Measurements from ENCODE around the gene SEMA3C.

SEMA3C gene

GRCh38 chr7:80841423-80841955 lies 77.4 kb downstream of the SEMA3C start:
- H3K9me2 ChIP-seq (replicated peaks; ENCODE audit: control insufficient read depth, low read length) = no peaks in the 10 kb centered on the region
- H3K4me1 ChIP-seq (ENCODE audit: control insufficient read depth, low read length) = no peaks in the 10 kb centered on the region
- H3K27me3 ChIP-seq (ENCODE audit: control insufficient read depth, low read length) = no peaks in the 10 kb centered on the region
- no peaks in the 10 kb centered on the region for H4K20me1 ChIP-seq (ENCODE audit: control insufficient read depth, insufficient read depth, low read depth, low read length)
- H3K79me2 ChIP-seq (ENCODE audit: control insufficient read depth, low read length) = no peaks in the 10 kb centered on the region
- no peak overlapping the region for H3K4me3 ChIP-seq (ENCODE audit: low read length)
- no peak overlapping the region for H3K4me2 ChIP-seq (ENCODE audit: low read length)
- H3K36me3 ChIP-seq (ENCODE audit: control insufficient read depth, low read length) = no peaks in the 10 kb centered on the region
- TF ChIP-seq EZH2phosphoT487 (IDR thresholded peaks at IDR 0.05; ENCODE audit: borderline replicate concordance, low read length) = no peak
- TF ChIP-seq CTCF (IDR thresholded peaks at IDR 0.05; ENCODE audit: low read depth, low read length, poor library complexity, severe bottlenecking) = no peak
- H3K9me3 ChIP-seq (ENCODE audit: control insufficient read depth, insufficient read depth, low read length) = no peaks in the 10 kb centered on the region
- no peak overlapping the region for H3K27ac ChIP-seq (ENCODE audit: low read depth, low read length)
- no peaks in the 10 kb centered on the region for H3F3A ChIP-seq (ENCODE audit: control insufficient read depth, insufficient read depth)

- Histone ChIP-seq H4K20me1 (ENCODE audit: control insufficient read depth, insufficient read depth, low read depth, low read length) (no peaks in the 10 kb centered on the region), H3K36me3 (ENCODE audit: control insufficient read depth, low read length) (no peaks in the 10 kb centered on the region), H3K9me2 (replicated peaks; ENCODE audit: control insufficient read depth, low read length) (no peaks in the 10 kb centered on the region), H3K4me3 (ENCODE audit: low read length) (no peak overlapping the region), H3K4me2 (ENCODE audit: low read length) (no peak overlapping the region), H3F3A (ENCODE audit: control insufficient read depth, insufficient read depth) (no peaks in the 10 kb centered on the region), H3K27me3 (ENCODE audit: control insufficient read depth, low read length) (no peaks in the 10 kb centered on the region), H3K9me3 (ENCODE audit: control insufficient read depth, insufficient read depth, low read length) (no peaks in the 10 kb centered on the region), H3K79me2 (ENCODE audit: control insufficient read depth, low read length) (no peaks in the 10 kb centered on the region), H3K4me1 (ENCODE audit: control insufficient read depth, low read length) (no peaks in the 10 kb centered on the region), H3K27ac (ENCODE audit: low read depth, low read length) (no peak overlapping the region)
- TF ChIP-seq EZH2phosphoT487 (IDR thresholded peaks at IDR 0.05; ENCODE audit: borderline replicate concordance, low read length) (no peak), CTCF (IDR thresholded peaks at IDR 0.05; ENCODE audit: low read depth, low read length, poor library complexity, severe bottlenecking) (no peak)
Observed at GRCh38 chr7:80840681-80841080, 78.2 kb downstream of the SEMA3C start.

GRCh38 chr7:80839855-80840254 lies 79.0 kb downstream of the SEMA3C start:
- Histone ChIP-seq H3K4me2 (ENCODE audit: low read length) (no peak overlapping the region), H3K9me3 (ENCODE audit: control insufficient read depth, insufficient read depth, low read length) (no peaks in the 10 kb centered on the region), H4K20me1 (ENCODE audit: control insufficient read depth, insufficient read depth, low read depth, low read length) (no peaks in the 10 kb centered on the region), H3F3A (ENCODE audit: control insufficient read depth, insufficient read depth) (no peaks in the 10 kb centered on the region), H3K4me1 (ENCODE audit: control insufficient read depth, low read length) (no peaks in the 10 kb centered on the region), H3K79me2 (ENCODE audit: control insufficient read depth, low read length) (no peaks in the 10 kb centered on the region), H3K27ac (ENCODE audit: low read depth, low read length) (no peak overlapping the region), H3K36me3 (ENCODE audit: control insufficient read depth, low read length) (no peaks in the 10 kb centered on the region), H3K27me3 (ENCODE audit: control insufficient read depth, low read length) (no peaks in the 10 kb centered on the region), H3K4me3 (ENCODE audit: low read length) (no peak overlapping the region), H3K9me2 (replicated peaks; ENCODE audit: control insufficient read depth, low read length) (no peaks in the 10 kb centered on the region)
- no peak for TF ChIP-seq EZH2phosphoT487 (IDR thresholded peaks at IDR 0.05; ENCODE audit: borderline replicate concordance, low read length)
- TF ChIP-seq CTCF (IDR thresholded peaks at IDR 0.05; ENCODE audit: low read depth, low read length, poor library complexity, severe bottlenecking) = no peak

Data from DOHH2 (cell line).